ENCODE measurements around the gene PCP2.

DNA sequence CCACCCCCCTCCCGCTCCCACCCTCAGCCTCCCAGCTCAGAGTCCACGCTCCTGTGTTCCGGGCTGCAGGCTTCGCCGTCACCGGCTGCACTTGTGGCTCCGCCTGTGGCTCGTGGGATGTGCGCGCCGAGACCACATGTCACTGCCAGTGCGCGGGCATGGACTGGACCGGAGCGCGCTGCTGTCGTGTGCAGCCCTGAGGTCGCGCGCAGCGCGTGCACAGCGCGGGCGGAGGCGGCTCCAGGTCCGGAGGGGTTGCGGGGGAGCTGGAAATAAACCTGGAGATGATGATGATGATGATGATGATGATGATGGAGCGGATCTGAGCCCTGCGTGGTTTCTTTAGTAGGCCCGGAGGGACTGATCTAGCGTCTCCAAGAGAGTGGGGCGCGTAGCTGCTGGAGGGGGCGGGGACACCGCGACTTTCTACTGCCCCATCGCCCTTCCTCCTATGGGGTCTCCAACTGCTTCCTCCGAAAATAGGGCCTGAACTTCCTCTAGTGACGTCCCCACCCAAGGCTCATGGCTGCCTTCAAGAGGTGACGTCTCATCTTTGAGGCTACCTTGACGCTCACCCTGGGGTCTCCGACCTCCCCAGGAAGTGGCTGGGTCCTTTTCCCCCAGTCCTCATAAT lies 36.7 kb upstream of the PCP2 start:
- TF ChIP-seq, protein P1, sequence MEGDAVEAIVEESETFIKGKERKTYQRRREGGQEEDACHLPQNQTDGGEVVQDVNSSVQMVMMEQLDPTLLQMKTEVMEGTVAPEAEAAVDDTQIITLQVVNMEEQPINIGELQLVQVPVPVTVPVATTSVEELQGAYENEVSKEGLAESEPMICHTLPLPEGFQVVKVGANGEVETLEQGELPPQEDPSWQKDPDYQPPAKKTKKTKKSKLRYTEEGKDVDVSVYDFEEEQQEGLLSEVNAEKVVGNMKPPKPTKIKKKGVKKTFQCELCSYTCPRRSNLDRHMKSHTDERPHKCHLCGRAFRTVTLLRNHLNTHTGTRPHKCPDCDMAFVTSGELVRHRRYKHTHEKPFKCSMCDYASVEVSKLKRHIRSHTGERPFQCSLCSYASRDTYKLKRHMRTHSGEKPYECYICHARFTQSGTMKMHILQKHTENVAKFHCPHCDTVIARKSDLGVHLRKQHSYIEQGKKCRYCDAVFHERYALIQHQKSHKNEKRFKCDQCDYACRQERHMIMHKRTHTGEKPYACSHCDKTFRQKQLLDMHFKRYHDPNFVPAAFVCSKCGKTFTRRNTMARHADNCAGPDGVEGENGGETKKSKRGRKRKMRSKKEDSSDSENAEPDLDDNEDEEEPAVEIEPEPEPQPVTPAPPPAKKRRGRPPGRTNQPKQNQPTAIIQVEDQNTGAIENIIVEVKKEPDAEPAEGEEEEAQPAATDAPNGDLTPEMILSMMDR (IDR thresholded peaks at IDR 0.05) = no peak
- TF ChIP-seq POLR2AphosphoS5 (IDR thresholded peaks at IDR 0.05) = no peak
- TF ChIP-seq POLR2A (IDR thresholded peaks at IDR 0.05) = no peak
- TF ChIP-seq EP300 (IDR thresholded peaks at IDR 0.05) = no peak

All from suprapubic skin (tissue), 4 donors.